Activated naive CD8-positive, alpha-beta T cell treated with anti-CD3 and anti-CD28 coated beads, Interleukin-2, amount 50 U/mL, for 24 hours (primary cell): ENCODE measurements around the gene HORMAD1.
"Not testable (repeated sequence)": the region's sequence is repeated elsewhere in the genome, so short reads cannot be mapped to it uniquely, and the experiment has no call there.

Experiments
- ATAC-seq: fragments of 150-1000 bp; cut with Tn5 transposase; one replicate; pipeline ENCODE4 v1.10.0; 2021
- DNase-seq: peaks from one replicate; pipeline ENCODE4 v3.0.0; 2021
- H3K27ac Mint-ChIP-seq: one replicate; pipeline ENCODE4 v1.8.0; 2021; ENCODE audit warnings: mild to moderate bottlenecking, mixed read lengths
- H3K27me3 Mint-ChIP-seq: one replicate; pipeline ENCODE4 v1.8.0; 2021; ENCODE audit warnings: mixed read lengths
- H3K36me3 Mint-ChIP-seq: one replicate; pipeline ENCODE4 v1.8.0; 2021; ENCODE audit warnings: low read depth, mixed read lengths
- H3K4me1 Mint-ChIP-seq: one replicate; pipeline ENCODE4 v1.8.0; 2021; ENCODE audit warnings: mixed read lengths
- H3K4me3 Mint-ChIP-seq: one replicate; pipeline ENCODE4 v1.8.0; 2021; ENCODE audit warnings: mild to moderate bottlenecking, moderate library complexity, mixed read lengths
- H3K9me3 Mint-ChIP-seq: one replicate; pipeline ENCODE4 v1.8.0; 2021; ENCODE audit warnings: mixed read lengths

HORMAD1 gene

GRCh38 chr1:150678988-150679387 lies 41.7 kb downstream of the HORMAD1 start:
- no peak overlapping the region for H3K4me3 Mint-ChIP-seq
- ATAC-seq (no peak), DNase-seq (no peak)
- H3K36me3 Mint-ChIP-seq = peaks cover 4% of the 10 kb centered on the region
- no peaks in the 10 kb centered on the region for H3K27me3 Mint-ChIP-seq
- H3K27ac Mint-ChIP-seq = no peak overlapping the region
- no peaks in the 10 kb centered on the region for H3K9me3 Mint-ChIP-seq
- peaks cover 8% of the 10 kb centered on the region for H3K4me1 Mint-ChIP-seq

GRCh38 chr1:150674881-150675280 lies 45.8 kb downstream of the HORMAD1 start:
- Mint-ChIP-seq H3K9me3 (no peaks in the 10 kb centered on the region), H3K27ac (no peak overlapping the region), H3K27me3 (no peaks in the 10 kb centered on the region), H3K4me1 (peaks cover 3% of the 10 kb centered on the region), H3K36me3 (no peaks in the 10 kb centered on the region), H3K4me3 (no peak overlapping the region)
- DNase-seq = no peak
- ATAC-seq = no peak

GRCh38 chr1:150663321-150663720 lies 57.4 kb downstream of the HORMAD1 start:
- H3K4me3 Mint-ChIP-seq = no peak overlapping the region
- no peaks in the 10 kb centered on the region for H3K9me3 Mint-ChIP-seq
- peaks cover 7% of the 10 kb centered on the region for H3K36me3 Mint-ChIP-seq
- no peaks in the 10 kb centered on the region for H3K4me1 Mint-ChIP-seq
- H3K27ac Mint-ChIP-seq = no peak overlapping the region
- DNase-seq (no peak), ATAC-seq (no peak)
- no peaks in the 10 kb centered on the region for H3K27me3 Mint-ChIP-seq

- ATAC-seq (no peak), DNase-seq (no peak)
- Mint-ChIP-seq H3K27me3 (no peaks in the 10 kb centered on the region), H3K36me3 (peaks cover 7% of the 10 kb centered on the region), H3K9me3 (no peaks in the 10 kb centered on the region), H3K4me1 (no peaks in the 10 kb centered on the region), H3K4me3 (no peak overlapping the region), H3K27ac (no peak overlapping the region)
Observed at GRCh38 chr1:150662811-150663210, 57.9 kb downstream of the HORMAD1 start.

GRCh38 chr1:150661156-150661555 lies 59.5 kb downstream of the HORMAD1 start:
- Mint-ChIP-seq H3K36me3 (peaks cover 5% of the 10 kb centered on the region), H3K27ac (no peak overlapping the region), H3K4me3 (no peak overlapping the region), H3K27me3 (no peaks in the 10 kb centered on the region), H3K4me1 (no peaks in the 10 kb centered on the region), H3K9me3 (no peaks in the 10 kb centered on the region)
- DNase-seq (no peak), ATAC-seq (no peak)

- H3K4me1 Mint-ChIP-seq = no peaks in the 10 kb centered on the region
- ATAC-seq (no peak), DNase-seq (no peak)
- no peak overlapping the region for H3K4me3 Mint-ChIP-seq
- peaks cover 5% of the 10 kb centered on the region for H3K36me3 Mint-ChIP-seq
- no peaks in the 10 kb centered on the region for H3K27me3 Mint-ChIP-seq
- no peaks in the 10 kb centered on the region for H3K9me3 Mint-ChIP-seq
- H3K27ac Mint-ChIP-seq = no peak overlapping the region
Observed at GRCh38 chr1:150660584-150660983, 60.1 kb downstream of the HORMAD1 start.

GRCh38 chr1:150657064-150657463 lies 63.6 kb downstream of the HORMAD1 start:
- not testable (repeated sequence) for H3K27me3 Mint-ChIP-seq, ATAC-seq, DNase-seq, H3K4me3 Mint-ChIP-seq, H3K27ac Mint-ChIP-seq, H3K36me3 Mint-ChIP-seq, H3K9me3 Mint-ChIP-seq, H3K4me1 Mint-ChIP-seq

GRCh38 chr1:150654635-150655034 lies 66.1 kb downstream of the HORMAD1 start:
- ATAC-seq, H3K4me3 Mint-ChIP-seq, H3K36me3 Mint-ChIP-seq, H3K4me1 Mint-ChIP-seq, H3K9me3 Mint-ChIP-seq, H3K27me3 Mint-ChIP-seq, DNase-seq, H3K27ac Mint-ChIP-seq: not testable (repeated sequence)

- H3K9me3 Mint-ChIP-seq = no peaks in the 10 kb centered on the region
- no peaks in the 10 kb centered on the region for H3K27me3 Mint-ChIP-seq
- no peak overlapping the region for H3K4me3 Mint-ChIP-seq
- no peak overlapping the region for H3K27ac Mint-ChIP-seq
- H3K36me3 Mint-ChIP-seq = peaks cover 8% of the 10 kb centered on the region
- ATAC-seq (no peak), DNase-seq (no peak)
- no peaks in the 10 kb centered on the region for H3K4me1 Mint-ChIP-seq
Observed at GRCh38 chr1:150650193-150650592, 70.5 kb downstream of the HORMAD1 start.

GRCh38 chr1:150649441-150650075 lies 71.1 kb downstream of the HORMAD1 start:
- no peaks in the 10 kb centered on the region for H3K9me3 Mint-ChIP-seq
- ATAC-seq (no peak), DNase-seq (no peak)
- H3K4me1 Mint-ChIP-seq = no peaks in the 10 kb centered on the region
- no peak overlapping the region for H3K4me3 Mint-ChIP-seq
- peaks cover 8% of the 10 kb centered on the region for H3K36me3 Mint-ChIP-seq
- H3K27me3 Mint-ChIP-seq = no peaks in the 10 kb centered on the region
- H3K27ac Mint-ChIP-seq = no peak overlapping the region
